ENCODE data around the gene ANKRD6. TPM values are rescaled to one million over a fixed set of nuclear protein-coding genes. Genes with fewer than 3 reads are reported as not detected.

Gene ANKRD6
- total RNA-seq, 4 donors from 2014 or later = 0.57 to 11.6 (median 3.0) TPM

DNA sequence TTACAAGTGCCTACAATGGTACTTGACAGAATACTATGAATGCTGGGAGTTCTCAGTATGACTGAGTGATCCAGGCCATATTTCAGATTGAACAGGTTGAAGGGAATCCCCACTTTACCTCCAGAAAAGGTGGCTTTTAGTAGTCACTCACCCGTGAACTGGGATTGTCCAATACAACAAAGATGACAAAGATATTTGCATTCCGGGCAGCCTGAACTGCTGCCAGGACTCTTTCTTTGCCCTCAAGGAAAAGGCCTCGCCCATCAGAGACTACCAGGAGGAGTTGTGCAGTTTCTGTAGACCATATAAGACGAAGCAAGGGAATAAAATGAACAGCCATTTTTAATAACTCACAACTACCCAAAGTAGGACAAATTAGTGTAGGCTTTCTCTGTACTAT lies 211.9 kb downstream of the ANKRD6 start:
- Histone ChIP-seq H3K4me3 (no peak overlapping the region), H3K4me1 (no peaks in the 10 kb centered on the region), H3K9me3 (no peaks in the 10 kb centered on the region), H3K36me3 (peaks cover 0 to 58% (median 0%) of the 10 kb centered on the region in 3 donors), H3K27me3 (no peaks in the 10 kb centered on the region), H3K27ac (no peak overlapping the region)
- no peak for DNase-seq
- no peak for TF ChIP-seq POLR2A (IDR thresholded peaks at IDR 0.05)
- TF ChIP-seq, protein P1, sequence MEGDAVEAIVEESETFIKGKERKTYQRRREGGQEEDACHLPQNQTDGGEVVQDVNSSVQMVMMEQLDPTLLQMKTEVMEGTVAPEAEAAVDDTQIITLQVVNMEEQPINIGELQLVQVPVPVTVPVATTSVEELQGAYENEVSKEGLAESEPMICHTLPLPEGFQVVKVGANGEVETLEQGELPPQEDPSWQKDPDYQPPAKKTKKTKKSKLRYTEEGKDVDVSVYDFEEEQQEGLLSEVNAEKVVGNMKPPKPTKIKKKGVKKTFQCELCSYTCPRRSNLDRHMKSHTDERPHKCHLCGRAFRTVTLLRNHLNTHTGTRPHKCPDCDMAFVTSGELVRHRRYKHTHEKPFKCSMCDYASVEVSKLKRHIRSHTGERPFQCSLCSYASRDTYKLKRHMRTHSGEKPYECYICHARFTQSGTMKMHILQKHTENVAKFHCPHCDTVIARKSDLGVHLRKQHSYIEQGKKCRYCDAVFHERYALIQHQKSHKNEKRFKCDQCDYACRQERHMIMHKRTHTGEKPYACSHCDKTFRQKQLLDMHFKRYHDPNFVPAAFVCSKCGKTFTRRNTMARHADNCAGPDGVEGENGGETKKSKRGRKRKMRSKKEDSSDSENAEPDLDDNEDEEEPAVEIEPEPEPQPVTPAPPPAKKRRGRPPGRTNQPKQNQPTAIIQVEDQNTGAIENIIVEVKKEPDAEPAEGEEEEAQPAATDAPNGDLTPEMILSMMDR (IDR thresholded peaks at IDR 0.05) = no peak

DNA sequence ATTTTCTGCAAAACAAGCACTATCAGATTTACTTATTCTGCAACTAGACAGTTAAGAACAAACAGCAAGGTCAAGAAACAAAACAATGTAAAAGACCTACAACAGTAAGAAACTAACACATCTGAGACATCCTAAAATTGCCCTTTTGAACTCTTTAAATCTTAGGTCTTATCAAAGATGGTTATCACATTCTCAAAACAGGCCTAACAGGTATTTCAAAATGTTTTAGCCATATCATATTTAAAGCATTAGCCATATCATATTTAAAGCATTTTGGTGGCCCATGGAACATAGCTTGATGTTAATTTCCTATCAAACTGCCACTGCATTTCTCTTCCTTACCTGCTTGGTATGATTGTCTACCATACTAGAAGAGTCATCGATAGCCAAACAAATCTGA lies 216.7 kb downstream of the ANKRD6 start:
- no peak for TF ChIP-seq POLR2A (IDR thresholded peaks at IDR 0.05)
- TF ChIP-seq, protein P1 (IDR thresholded peaks at IDR 0.05) = no peak
- no peak overlapping the region for H3K27ac ChIP-seq
- DNase-seq = no peak
- H3K27me3 ChIP-seq = no peaks in the 10 kb centered on the region
- H3K4me3 ChIP-seq = no peak overlapping the region
- H3K9me3 ChIP-seq = no peaks in the 10 kb centered on the region
- peaks cover 0 to 88% (median 0%) of the 10 kb centered on the region in 3 donors for H3K36me3 ChIP-seq
- no peaks in the 10 kb centered on the region for H3K4me1 ChIP-seq

DNA sequence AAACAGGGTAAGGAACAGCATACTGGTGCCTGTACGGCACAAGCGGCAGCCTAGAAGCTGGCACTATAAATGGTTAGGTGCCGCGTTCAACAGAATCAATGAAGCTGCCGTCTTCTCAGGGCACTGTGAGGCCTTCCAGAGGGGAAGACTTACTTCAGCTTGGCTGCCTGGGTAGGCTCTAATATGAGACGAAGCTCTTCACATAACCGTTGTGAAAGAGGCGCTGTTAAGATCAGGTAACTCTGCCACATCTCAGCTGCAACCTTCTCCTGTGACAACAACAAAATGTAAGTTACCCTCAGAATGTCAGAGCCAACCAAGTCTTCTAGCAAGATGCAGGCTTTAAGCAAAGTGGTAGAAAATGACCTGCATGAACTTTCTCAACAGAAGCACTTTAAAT lies 217.6 kb downstream of the ANKRD6 start:
- Histone ChIP-seq H3K9me3 (no peaks in the 10 kb centered on the region), H3K4me3 (no peak overlapping the region), H3K27me3 (no peaks in the 10 kb centered on the region), H3K36me3 (peaks cover 0 to 90% (median 0%) of the 10 kb centered on the region in 3 donors), H3K4me1 (no peaks in the 10 kb centered on the region), H3K27ac (no peak overlapping the region)
- DNase-seq = no peak
- no peak for TF ChIP-seq POLR2A (IDR thresholded peaks at IDR 0.05)
- TF ChIP-seq, protein P1 (IDR thresholded peaks at IDR 0.05) = no peak

DNA sequence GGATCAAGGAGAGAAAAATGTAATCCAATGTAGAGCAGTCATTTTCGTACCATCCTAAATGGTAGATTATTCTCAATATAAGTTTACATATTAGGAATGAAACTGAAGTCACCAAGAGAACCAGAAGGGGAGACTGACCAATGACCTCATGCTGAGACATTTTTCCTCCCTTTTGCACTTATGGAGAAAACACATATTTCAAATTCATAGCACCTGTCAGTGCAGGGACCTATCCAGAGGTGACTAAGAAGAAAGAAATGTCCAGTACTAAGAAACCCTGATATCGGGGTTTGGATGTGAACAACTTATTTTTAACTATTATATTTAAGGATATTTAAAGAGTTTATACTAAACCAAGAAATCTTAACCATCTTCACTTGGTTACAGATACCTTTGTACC lies 222.2 kb downstream of the ANKRD6 start:
- H3K4me1 ChIP-seq = no peaks in the 10 kb centered on the region
- DNase-seq = no peak
- TF ChIP-seq, protein P1 (IDR thresholded peaks at IDR 0.05) = no peak
- TF ChIP-seq POLR2A (IDR thresholded peaks at IDR 0.05) = no peak
- H3K4me3 ChIP-seq = no peak overlapping the region
- no peaks in the 10 kb centered on the region for H3K27me3 ChIP-seq
- H3K9me3 ChIP-seq = no peaks in the 10 kb centered on the region
- peaks cover 0 to 85% (median 0%) of the 10 kb centered on the region in 3 donors for H3K36me3 ChIP-seq
- H3K27ac ChIP-seq = no peak overlapping the region

DNA sequence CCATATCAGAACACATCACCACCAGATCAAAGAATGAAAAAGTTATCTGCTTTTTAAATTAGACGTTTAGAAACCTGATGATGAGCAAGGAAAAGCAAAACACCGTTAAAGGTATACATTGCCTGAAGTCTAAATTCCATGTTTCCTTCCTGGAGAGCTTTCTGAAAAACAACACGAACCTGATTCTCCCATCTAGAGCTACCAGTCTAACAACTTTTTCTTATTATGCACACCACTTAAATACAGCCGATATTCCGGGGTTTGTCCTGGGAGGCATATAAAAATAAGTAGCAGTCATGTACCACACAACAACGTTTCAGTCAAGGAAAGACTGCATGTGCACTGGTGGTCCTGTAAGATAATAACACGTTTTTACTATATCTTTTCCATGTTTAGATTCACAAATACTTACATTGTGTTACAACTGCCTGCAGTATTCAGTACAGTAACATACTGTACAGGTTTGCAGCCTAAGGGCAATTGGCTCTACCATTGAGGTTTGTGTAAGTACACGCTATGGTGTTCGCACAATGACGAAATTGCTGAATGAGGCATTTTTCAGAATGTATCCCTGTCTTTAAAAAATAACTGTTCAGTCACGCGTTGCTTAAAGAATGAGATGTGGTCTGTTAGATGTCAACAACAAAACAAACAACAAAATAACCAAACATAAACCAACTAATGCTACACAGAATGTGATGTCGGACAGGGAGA lies 224.7 kb downstream of the ANKRD6 start:
- no peak for DNase-seq
- no peak overlapping the region for H3K4me3 ChIP-seq
- no peaks in the 10 kb centered on the region for H3K4me1 ChIP-seq
- TF ChIP-seq, protein P1 (IDR thresholded peaks at IDR 0.05) = no peak
- no peak for TF ChIP-seq POLR2A (IDR thresholded peaks at IDR 0.05)
- no peaks in the 10 kb centered on the region for H3K9me3 ChIP-seq
- no peak overlapping the region for H3K27ac ChIP-seq
- no peaks in the 10 kb centered on the region for H3K27me3 ChIP-seq
- peaks cover 0 to 89% (median 0%) of the 10 kb centered on the region in 3 donors for H3K36me3 ChIP-seq
